CD4-positive, alpha-beta T cell treated with Interleukin-12 subunit alpha and Interleukin-12 subunit beta, for 1 hour (primary cell): ENCODE measurements around the gene WASHC2A.
"Not testable (repeated sequence)": the region's sequence is repeated elsewhere in the genome, so short reads cannot be mapped to it uniquely, and the experiment has no call there.

Source experiments
- DNase-seq: peaks from one replicate; pipeline ENCODE4 v3.0.0-alpha.2; 2020

WASHC2A gene

GRCh38 chr10:50152792-50153272 is 85.1 kb downstream of the WASHC2A start:
- no peak for DNase-seq

DNA sequence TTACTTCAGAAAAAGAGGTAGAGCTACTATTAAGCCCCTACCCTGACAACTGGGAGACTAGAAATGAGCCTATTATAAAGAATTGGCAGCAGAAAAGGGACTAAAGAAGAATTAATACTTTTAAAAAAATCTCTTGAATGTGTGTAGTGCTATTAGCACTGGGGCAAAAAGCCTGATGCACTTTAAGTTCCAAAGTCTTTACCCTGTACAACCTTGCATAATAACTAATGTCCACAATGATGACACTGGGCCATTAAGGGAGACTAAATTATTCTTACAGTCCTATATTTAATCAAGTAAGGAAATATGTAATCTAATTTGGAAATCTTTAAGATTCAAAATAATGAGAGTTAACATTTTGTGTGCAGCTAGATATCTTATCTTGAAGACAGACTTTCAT is 90.1 kb downstream of the WASHC2A start:
- not testable (repeated sequence) for DNase-seq

DNA sequence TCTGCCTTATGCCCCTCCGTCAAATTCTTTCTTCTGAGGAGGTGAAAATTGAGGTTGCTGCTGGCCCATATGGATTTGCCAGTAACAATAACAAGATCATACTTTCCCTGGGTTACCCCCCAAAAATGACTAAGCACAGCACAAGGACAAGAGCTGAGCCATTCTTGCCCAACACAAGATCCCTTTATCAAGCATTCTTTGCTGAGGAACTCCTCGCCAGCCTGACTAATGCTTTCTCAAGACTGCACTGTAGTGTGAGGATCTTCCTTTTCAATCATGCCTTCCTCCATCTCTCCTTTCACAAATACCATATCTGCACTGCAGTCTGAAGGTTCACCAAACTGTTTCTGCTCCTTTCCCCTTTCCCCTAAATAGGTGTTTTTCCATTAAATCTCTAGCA is 92.1 kb downstream of the WASHC2A start:
- DNase-seq = not testable (repeated sequence)

DNA sequence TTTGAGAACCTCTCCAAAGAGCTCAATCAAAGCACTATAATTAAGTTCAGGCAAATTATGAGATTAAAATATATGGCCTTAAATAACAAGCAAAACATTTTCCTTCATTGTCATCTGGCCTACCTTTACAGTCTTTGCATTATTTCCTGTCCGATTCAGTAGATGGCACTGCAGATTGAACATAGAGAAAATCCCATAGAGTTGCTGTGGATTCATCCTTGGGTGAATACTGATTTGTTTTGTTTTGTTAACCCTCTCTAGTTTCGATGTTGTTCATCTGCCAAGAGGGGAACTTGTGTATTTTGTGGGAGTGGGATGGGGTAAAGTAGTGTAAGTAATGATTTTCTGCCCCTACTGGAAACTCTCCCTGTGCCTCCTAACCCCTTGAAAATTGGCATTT is 97.3 kb downstream of the WASHC2A start:
- not testable (repeated sequence) for DNase-seq

- DNase-seq = not testable (repeated sequence)
Measured at GRCh38 chr10:50167833-50168232, 100.1 kb downstream of the WASHC2A start.

- not testable (repeated sequence) for DNase-seq
Measured at GRCh38 chr10:50169506-50169905, 101.8 kb downstream of the WASHC2A start.

- DNase-seq = not testable (repeated sequence)
Measured at GRCh38 chr10:50174788-50175525, 107.2 kb downstream of the WASHC2A start.
